Measurements from ENCODE around the gene HJURP.

Gene HJURP

GRCh38 chr2:233853883-233854240, 473 bp downstream of the HJURP start:
- ATAC-seq: peak; percentile 16
- TF ChIP-seq ZNF70 (CRISPR knock-in tag; IDR thresholded peaks at IDR 0.05): no peak
- no peak for TF ChIP-seq ESRRG (CRISPR knock-in tag; IDR thresholded peaks at IDR 0.05)
- TF ChIP-seq TOX (CRISPR knock-in tag; IDR thresholded peaks at IDR 0.05; ENCODE audit: borderline replicate concordance): no peak
- TF ChIP-seq ARNTL (CRISPR knock-in tag; IDR thresholded peaks at IDR 0.05; ENCODE audit: borderline replicate concordance, low read depth): no peak
- no peak for TF ChIP-seq PPARA (CRISPR knock-in tag; IDR thresholded peaks at IDR 0.05; ENCODE audit: borderline replicate concordance)
- no peak for TF ChIP-seq CSRNP3 (CRISPR knock-in tag; IDR thresholded peaks at IDR 0.05)
- TF ChIP-seq RARB (CRISPR knock-in tag; IDR thresholded peaks at IDR 0.05): no peak
- TF ChIP-seq CREB5 (CRISPR knock-in tag; IDR thresholded peaks at IDR 0.05; ENCODE audit: low read depth): no peak
- no peak for TF ChIP-seq TCF4 (CRISPR knock-in tag; IDR thresholded peaks at IDR 0.05; ENCODE audit: borderline replicate concordance)
- no peak for TF ChIP-seq TSHZ2 (CRISPR knock-in tag; IDR thresholded peaks at IDR 0.05)
- no peak for TF ChIP-seq SNAI2 (CRISPR knock-in tag; IDR thresholded peaks at IDR 0.05)
- no peak for TF ChIP-seq ZFP3 (CRISPR knock-in tag; IDR thresholded peaks at IDR 0.05)
- TF ChIP-seq PATZ1 (CRISPR knock-in tag; IDR thresholded peaks at IDR 0.05; ENCODE audit: borderline replicate concordance): no peak

- ATAC-seq: peak; percentile 1; the same call in 2 of the 3 replicates
- TF ChIP-seq BACH2 (CRISPR knock-in tag; IDR thresholded peaks at IDR 0.05; ENCODE audit: borderline replicate concordance): no peak
- TF ChIP-seq TSHZ2 (CRISPR knock-in tag; IDR thresholded peaks at IDR 0.05): no peak
- no peak for TF ChIP-seq ZFP30 (CRISPR knock-in tag; IDR thresholded peaks at IDR 0.05)
- no peak for TF ChIP-seq CSRNP3 (CRISPR knock-in tag; IDR thresholded peaks at IDR 0.05)
- TF ChIP-seq ARNTL (CRISPR knock-in tag; IDR thresholded peaks at IDR 0.05; ENCODE audit: borderline replicate concordance, low read depth): no peak
- TF ChIP-seq POU6F1 (CRISPR knock-in tag; IDR thresholded peaks at IDR 0.05; ENCODE audit: borderline replicate concordance, low read depth): no peak
- TF ChIP-seq ESRRG (CRISPR knock-in tag; IDR thresholded peaks at IDR 0.05): no peak
- no peak for TF ChIP-seq ZNF8 (CRISPR knock-in tag; IDR thresholded peaks at IDR 0.05)
- TF ChIP-seq SNAI2 (CRISPR knock-in tag; IDR thresholded peaks at IDR 0.05): no peak
- TF ChIP-seq PPARA (CRISPR knock-in tag; IDR thresholded peaks at IDR 0.05; ENCODE audit: borderline replicate concordance): no peak
- TF ChIP-seq OSR1 (CRISPR knock-in tag; IDR thresholded peaks at IDR 0.05): no peak
- no peak for TF ChIP-seq ZNF565 (CRISPR knock-in tag; conservative IDR thresholded peaks at IDR 0.05; ENCODE audit: low read depth)
- TF ChIP-seq ISL1 (CRISPR knock-in tag; IDR thresholded peaks at IDR 0.05): no peak
- TF ChIP-seq ZNF70 (CRISPR knock-in tag; IDR thresholded peaks at IDR 0.05): no peak
- no peak for TF ChIP-seq ZC3H10 (CRISPR knock-in tag; IDR thresholded peaks at IDR 0.05)
These were observed 982 bp downstream of the HJURP start for GRCh38 chr2:233853353-233853752.

Data from SK-N-SH treated with all-trans-retinoic acid at 6 μM for 48 hours (cell line).